ENCODE data around the gene TNFAIP8.

Gene TNFAIP8

DNA sequence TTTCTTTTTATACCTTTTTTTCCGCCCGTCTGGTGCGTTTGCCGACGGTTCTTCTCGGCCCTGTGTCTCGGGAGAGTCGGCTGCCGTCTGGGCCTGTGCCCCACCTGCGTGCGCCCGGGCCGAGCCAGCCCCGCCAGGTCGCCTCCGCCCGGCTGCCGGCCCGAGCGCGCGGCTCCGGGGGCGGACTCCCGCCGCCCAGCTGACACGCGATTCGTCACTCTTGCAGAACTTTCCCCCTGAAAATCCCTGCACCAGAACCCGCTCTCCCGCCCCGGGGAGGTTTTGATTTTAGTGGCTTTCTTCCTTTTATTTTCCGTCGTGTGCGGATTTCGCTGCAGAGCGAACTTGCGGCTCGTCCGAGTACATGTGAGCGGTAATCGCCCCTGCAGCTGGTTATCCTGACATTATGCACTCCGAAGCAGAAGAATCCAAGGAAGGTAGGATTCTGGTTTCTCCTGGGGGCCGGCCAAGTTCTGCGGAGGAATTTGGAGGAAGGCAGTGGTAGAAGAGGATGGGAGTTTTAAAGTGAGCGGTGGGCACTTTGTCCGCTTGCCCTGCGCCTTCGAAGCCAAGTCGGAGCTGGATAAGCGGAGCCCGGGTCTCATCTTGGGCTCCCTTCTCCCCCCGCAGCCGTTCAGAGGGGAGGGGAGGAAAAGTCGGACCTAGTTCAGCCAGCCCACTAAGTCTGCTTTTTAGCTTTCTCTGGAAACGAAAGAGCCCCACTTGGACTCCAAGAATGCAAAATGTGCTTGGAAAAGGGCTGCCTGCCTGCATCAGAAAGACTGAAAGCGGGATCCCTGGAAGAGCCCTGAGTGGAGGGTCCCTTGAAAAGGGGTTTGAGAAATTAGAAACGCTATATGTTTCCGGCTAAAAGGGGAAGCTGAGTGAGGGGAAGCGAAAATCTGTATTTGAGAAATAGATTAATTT lies at the start of gene TNFAIP8:
TSS of gene TNFAIP8 (plus strand) at position 335 of the 927 bp plus-strand sequence. CDS start at position 407, 72 bp downstream.
- in situ Hi-C loops (cut with MboI; ENCODE audit: low sequenced_read_pairs) = no loop called here

GRCh38 chr5:119307170-119307569 lies 48.6 kb upstream of the TNFAIP8 start:
- in situ Hi-C loops (cut with MboI; ENCODE audit: low sequenced_read_pairs) = loop anchor here (25.0 kb wide), 1 partner anchor 105 kb away; no protein-coding TSS in a partner anchor

GRCh38 chr5:119309326-119309725 lies 46.5 kb upstream of the TNFAIP8 start:
- in situ Hi-C loops (cut with MboI; ENCODE audit: low sequenced_read_pairs) = loop anchor here (25.0 kb wide), 1 partner anchor 103 kb away; no protein-coding TSS in a partner anchor

GRCh38 chr5:119311688-119312087 lies 44.1 kb upstream of the TNFAIP8 start:
- in situ Hi-C loops (cut with MboI; ENCODE audit: low sequenced_read_pairs) = loop anchor here (25.0 kb wide), 1 partner anchor 101 kb away; no protein-coding TSS in a partner anchor

- in situ Hi-C loops (cut with MboI; ENCODE audit: low sequenced_read_pairs) = loop anchor here (25.0 kb wide), 1 partner anchor 100 kb away; no protein-coding TSS in a partner anchor
These were observed 43.4 kb upstream of the TNFAIP8 start for GRCh38 chr5:119312403-119312802.

DNA sequence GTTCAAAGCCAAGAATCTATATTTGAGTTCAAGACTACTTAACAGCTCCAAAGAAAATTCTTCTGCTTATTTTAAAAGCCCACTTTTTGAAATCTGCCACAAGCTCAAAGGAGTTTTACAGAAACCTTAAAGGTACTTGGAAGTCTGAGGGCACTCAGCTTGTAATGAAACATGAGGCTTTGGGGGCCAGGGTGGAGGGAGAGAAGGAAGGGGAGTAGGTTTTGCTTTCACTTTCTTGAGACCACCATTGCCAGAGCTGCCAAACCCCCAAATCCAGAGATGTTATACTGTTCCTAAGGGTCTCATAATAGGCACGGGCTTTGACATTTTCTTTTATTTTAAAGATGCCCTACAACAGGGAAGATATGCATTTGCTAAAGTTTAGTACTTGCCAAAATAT lies 42.6 kb upstream of the TNFAIP8 start:
- in situ Hi-C loops (cut with MboI; ENCODE audit: low sequenced_read_pairs) = loop anchor here (25.0 kb wide), 1 partner anchor 99 kb away; no protein-coding TSS in a partner anchor

DNA sequence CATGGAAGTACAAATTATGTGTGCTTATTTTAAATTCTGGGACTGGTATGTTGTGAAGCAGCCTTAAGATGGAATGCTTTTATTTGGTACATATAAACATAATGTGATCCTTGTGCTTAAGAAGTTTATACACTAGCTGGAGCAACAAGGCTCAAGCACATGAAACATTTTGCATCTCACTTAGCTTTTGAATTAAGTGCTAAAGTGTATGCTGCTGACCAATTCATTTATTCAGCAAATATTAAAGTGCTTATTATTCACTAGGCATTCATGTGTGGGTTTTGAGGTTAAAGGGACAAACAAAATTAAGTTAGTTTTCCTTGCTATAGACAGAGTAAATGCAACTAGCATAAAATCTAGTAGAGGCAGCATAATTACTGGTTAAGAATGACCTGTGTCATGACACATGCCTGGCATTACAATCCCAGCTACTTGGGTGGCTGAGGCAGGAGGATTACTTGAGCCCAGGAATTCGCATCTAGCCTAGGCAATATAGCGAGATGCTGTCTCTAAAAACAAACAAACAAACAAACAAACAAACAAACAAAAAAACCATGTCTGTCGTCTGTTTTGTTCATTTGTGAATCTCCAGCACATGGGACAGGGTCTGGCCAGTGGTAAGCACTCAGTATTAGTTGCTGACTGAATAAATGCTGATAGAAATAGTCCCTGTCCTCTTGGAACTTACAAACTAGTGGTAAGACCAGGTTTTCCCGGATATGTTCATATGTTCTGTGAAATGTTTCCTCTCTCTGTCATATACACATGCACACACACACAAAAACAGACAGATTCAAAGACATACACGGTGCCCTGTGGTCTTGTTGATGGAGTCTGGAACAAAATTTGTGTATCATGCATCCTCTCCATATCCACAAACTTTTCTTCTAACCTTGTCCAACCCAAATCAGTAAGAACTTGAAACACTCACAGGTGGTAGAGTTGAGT lies 41.9 kb upstream of the TNFAIP8 start:
- in situ Hi-C loops (cut with MboI; ENCODE audit: low sequenced_read_pairs) = loop anchor here (25.0 kb wide), 1 partner anchor 98 kb away; no protein-coding TSS in a partner anchor

DNA sequence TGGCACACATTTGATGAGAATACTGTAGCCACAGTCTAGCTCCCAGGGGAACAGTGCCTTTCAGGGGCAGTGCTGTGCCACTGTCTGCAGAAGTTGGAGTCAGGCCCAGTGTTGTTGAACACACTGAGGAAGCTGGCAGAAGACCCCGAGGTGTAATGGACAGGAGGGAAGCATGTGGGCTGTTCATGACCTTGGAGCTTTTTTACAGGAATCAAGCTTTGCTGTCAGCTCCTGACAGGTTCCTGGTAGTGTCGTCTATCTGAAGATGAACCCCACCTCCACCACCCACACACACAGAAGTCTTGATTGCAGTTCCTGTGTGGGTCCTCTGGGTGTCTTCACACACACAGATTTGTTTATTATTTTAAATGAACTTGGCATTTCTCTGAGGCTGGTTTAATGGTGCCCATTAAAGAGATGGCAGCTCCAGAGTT lies 40.3 kb upstream of the TNFAIP8 start:
- in situ Hi-C loops (cut with MboI; ENCODE audit: low sequenced_read_pairs) = loop anchor here (25.0 kb wide), 1 partner anchor 97 kb away; no protein-coding TSS in a partner anchor

GRCh38 chr5:119316086-119316485 lies 39.7 kb upstream of the TNFAIP8 start:
- in situ Hi-C loops (cut with MboI; ENCODE audit: low sequenced_read_pairs) = loop anchor here (25.0 kb wide), 1 partner anchor 96 kb away; no protein-coding TSS in a partner anchor

DNA sequence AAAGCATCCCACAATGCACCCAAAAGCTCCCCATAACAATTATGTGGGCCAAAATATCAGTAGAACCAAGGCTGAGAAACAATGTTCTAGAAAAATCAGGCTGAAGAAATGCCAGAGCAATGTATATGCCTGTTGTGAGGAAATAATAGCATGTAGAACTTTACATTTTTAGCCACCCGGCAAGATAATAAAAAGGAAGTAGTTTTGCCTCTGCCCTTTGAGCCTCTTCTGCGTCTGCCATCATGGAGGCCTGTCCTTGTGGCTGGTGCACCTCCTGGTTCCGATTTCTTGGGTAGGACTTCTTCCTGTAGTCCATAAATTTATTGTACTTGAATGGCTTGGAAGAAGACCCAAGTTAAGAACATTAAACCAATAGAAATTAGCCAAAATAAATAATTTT lies 38.9 kb upstream of the TNFAIP8 start:
- in situ Hi-C loops (cut with MboI; ENCODE audit: low sequenced_read_pairs) = loop anchor here (25.0 kb wide), 1 partner anchor 95 kb away; no protein-coding TSS in a partner anchor

GRCh38 chr5:119318256-119318894 lies 37.4 kb upstream of the TNFAIP8 start:
- in situ Hi-C loops (cut with MboI; ENCODE audit: low sequenced_read_pairs) = loop anchor here (25.0 kb wide), 1 partner anchor 94 kb away; no protein-coding TSS in a partner anchor

DNA sequence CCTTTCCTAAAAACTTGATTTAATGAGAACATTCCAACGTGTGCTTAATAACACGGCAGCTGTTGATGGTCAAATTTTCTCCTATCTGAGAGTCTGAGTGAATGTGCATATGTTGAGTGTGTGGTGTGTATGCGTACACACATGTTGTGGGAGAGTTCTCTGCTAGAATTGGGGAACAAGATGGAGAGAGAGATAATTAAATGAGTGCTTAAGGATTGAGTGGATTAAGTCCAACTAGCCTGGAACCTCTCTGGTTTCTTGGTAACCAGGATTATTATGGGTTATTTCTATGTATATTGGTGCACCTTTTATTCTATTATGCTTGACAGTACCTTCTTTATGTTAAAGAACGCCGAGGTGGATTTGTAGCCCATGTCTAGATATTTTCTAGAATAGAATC lies 36.4 kb upstream of the TNFAIP8 start:
- in situ Hi-C loops (cut with MboI; ENCODE audit: low sequenced_read_pairs) = loop anchor here (25.0 kb wide), 1 partner anchor 93 kb away; no protein-coding TSS in a partner anchor

- in situ Hi-C loops (cut with MboI; ENCODE audit: low sequenced_read_pairs) = loop anchor here (25.0 kb wide), 1 partner anchor 92 kb away; no protein-coding TSS in a partner anchor
These were observed 35.9 kb upstream of the TNFAIP8 start for GRCh38 chr5:119319890-119320289.

DNA sequence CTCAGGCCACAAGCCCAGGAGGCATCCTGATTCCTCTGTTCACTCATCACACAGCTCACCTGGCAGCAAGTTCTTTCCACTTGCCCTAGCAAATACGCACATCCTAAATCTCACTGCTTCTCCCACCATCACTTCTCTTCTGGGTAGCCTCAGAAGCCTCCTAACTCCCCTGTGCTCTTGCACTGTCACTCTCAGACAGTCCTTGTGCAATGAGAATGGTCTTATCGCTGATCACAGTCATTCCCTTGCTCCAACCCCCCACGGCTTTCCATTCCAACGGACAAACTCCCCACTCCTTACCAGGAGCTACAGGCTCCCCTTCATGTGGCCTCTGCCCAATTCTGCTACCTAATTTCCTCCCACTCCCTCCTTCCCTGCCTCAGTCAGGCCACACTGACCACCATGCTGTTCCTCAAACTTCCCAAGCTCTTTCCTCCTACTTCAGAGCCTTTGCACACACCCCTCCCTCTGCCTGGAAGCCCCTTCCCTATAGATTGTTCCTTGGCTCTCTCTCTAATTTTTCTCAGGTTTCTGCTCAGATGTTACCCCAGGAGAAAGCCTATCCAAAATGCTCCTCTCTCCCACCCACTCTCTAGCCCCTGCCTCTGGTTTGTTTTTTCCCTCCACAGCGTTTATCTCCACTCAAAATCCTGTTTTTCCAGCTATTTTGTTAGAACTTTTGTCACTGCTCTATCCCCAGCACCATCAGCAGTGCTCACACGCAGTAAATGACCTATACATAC lies 34.1 kb upstream of the TNFAIP8 start:
- in situ Hi-C loops (cut with MboI; ENCODE audit: low sequenced_read_pairs) = loop anchor here (25.0 kb wide), 1 partner anchor 91 kb away; no protein-coding TSS in a partner anchor

GRCh38 chr5:119322312-119322947 lies 33.4 kb upstream of the TNFAIP8 start:
- in situ Hi-C loops (cut with MboI; ENCODE audit: low sequenced_read_pairs) = loop anchor here (25.0 kb wide), 1 partner anchor 90 kb away; no protein-coding TSS in a partner anchor

DNA sequence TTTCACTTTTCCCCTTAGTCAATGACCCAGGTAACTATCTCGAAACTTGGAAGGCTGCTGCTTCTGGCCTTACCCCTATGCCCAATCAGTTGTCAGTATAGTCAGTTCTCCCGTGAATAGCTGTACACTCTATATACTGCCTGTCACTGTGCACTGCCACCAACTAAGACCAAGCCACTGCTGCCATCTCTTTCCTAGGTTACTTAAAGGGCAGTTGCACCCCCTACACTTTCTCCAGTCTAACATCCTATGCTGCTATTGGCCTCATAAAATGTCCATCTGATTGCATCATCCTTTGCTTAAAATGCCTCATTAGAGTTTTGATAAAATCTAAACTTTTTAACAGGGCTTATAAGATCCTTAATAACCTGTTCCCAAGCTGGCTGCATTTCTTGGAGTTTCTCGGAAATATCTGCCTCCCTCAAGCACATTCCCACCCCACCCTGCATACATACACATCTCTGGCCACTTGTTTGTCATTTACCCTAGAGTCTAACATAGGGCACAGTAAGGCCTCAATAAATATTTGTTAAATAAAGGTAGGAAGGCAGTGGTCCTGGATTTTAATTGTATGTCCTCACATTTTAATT lies 32.8 kb upstream of the TNFAIP8 start:
- in situ Hi-C loops (cut with MboI; ENCODE audit: low sequenced_read_pairs) = loop anchor here (25.0 kb wide), 1 partner anchor 89 kb away; no protein-coding TSS in a partner anchor

DNA sequence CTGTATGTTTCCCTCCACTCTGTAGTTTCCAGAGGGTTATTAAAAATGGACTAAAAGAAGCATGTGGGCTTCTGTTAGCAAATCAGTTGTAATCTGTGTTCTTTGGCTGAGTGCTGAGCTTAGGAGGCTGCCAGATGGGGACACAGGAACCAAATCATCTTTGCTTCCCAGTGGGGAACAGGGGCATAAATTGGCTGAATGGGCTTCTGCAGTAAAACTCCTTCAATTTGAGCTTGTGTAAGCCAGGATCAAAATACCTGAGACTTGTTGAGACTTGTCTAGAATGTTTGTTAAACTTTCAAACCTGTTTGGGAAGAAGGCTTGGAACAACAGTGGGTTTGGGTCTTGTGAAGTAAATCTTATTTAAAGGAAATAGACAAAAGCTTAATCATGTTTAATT lies 32.2 kb upstream of the TNFAIP8 start:
- in situ Hi-C loops (cut with MboI; ENCODE audit: low sequenced_read_pairs) = loop anchor here (25.0 kb wide), 1 partner anchor 89 kb away; no protein-coding TSS in a partner anchor

DNA sequence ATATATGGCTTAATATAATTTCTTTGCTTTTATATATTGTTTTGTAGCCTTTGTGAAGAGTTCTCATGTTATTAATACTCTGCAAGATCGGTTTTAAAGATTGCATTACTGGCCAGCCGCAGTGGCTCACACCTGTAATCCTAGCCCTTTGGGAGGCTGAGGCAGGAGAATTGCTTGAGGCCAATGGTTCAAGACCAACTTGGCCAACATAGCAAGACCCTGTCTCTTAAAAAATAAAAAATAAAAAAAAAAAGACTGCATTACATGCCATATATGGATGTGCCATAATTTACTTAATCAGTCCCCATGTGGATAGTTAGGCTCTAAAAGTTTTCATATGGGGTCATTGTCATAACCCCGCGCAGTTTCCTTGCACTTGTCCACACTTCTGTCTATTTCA lies 31.0 kb upstream of the TNFAIP8 start:
- in situ Hi-C loops (cut with MboI; ENCODE audit: low sequenced_read_pairs) = loop anchor here (25.0 kb wide), 1 partner anchor 87 kb away; no protein-coding TSS in a partner anchor
